Measurements from ENCODE around the gene AFAP1L2. TPM values are rescaled to one million over a fixed set of nuclear protein-coding genes. Genes with fewer than 3 reads are reported as not detected.
"Not testable (repeated sequence)": the region's sequence is repeated elsewhere in the genome, so short reads cannot be mapped to it uniquely, and the experiment has no call there.

Gene AFAP1L2
- total RNA-seq, 4 donors from 2014 or later = 20.5 to 29.5 (median 23.9) TPM

DNA sequence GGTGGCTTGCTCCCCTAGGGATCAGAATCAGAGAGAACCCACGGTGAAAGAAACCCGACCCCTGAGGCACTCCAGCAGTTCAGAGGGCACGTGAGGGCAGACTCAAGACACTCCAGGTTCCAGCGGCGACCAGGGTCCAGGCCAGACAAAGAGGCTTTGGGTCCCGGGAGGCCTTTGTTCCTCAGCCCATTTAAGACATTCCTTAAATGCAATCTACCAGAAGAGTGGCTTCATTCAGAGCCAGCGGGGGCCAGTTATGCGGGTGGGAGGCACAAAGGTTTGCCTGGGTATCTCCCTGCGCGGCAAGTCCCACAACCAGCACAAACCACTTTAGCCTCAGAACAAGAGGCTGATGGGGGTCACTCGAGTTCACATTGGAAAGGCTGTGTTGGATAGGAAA is 53.6 kb downstream of the AFAP1L2 start:
- Histone ChIP-seq H3K9me3 (no peaks in the 10 kb centered on the region), H3K27me3 (no peaks in the 10 kb centered on the region), H3K27ac (peak overlapping the region in 3 of 4 donors; percentile 55 to 66 (median 56)), H3K36me3 (no peaks in the 10 kb centered on the region), H3K4me3 (no peak overlapping the region), H3K4me1 (peaks cover 0 to 58% (median 0%) of the 10 kb centered on the region in 3 donors)
- TF ChIP-seq, protein P1, sequence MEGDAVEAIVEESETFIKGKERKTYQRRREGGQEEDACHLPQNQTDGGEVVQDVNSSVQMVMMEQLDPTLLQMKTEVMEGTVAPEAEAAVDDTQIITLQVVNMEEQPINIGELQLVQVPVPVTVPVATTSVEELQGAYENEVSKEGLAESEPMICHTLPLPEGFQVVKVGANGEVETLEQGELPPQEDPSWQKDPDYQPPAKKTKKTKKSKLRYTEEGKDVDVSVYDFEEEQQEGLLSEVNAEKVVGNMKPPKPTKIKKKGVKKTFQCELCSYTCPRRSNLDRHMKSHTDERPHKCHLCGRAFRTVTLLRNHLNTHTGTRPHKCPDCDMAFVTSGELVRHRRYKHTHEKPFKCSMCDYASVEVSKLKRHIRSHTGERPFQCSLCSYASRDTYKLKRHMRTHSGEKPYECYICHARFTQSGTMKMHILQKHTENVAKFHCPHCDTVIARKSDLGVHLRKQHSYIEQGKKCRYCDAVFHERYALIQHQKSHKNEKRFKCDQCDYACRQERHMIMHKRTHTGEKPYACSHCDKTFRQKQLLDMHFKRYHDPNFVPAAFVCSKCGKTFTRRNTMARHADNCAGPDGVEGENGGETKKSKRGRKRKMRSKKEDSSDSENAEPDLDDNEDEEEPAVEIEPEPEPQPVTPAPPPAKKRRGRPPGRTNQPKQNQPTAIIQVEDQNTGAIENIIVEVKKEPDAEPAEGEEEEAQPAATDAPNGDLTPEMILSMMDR (IDR thresholded peaks at IDR 0.05) = no peak
- 62 to 88% methylated on average over 1 to 11 of the region's 11 CpGs for WGBS, 2 donors (ENCODE audit: low coverage in 1 of 2)
- ATAC-seq = no peak

DNA sequence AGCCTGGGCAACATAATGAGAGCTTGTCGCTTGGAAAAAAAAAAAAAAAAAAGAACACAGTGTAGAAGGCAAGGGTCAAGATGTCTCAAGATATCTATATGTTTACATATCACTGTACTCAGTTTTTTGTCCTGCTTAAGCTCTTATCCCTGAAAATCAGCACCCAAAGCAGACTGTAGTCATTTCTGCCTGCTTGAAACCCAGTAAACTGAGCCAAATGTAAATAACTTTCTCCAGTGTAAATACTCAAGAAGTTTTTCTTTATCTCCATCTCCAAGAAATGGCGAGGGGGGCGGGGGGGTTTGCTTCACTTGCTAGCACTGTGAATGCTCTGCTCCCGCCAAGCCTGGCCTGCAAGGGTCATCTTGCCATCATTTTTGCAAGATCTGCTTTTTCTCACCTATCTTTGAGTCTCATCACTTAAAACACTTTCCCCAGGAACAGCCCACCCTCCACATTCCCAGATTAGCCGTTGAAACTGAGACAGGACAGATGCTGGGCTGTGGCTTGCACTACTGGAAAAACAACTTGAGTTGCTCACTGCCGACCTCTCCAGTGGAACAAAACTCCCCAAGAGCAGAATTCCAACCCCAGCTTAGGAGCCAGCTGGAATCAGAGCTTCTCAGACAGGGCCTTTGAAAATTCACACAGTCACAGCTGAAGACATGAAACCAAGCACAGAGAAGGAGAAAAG is 54.6 kb downstream of the AFAP1L2 start:
- Histone ChIP-seq H3K4me3 (no peak overlapping the region), H3K27me3 (no peaks in the 10 kb centered on the region), H3K27ac (peak overlapping the region in 3 of 4 donors; percentile 55 to 66 (median 56)), H3K36me3 (no peaks in the 10 kb centered on the region), H3K9me3 (no peaks in the 10 kb centered on the region), H3K4me1 (peaks cover 0 to 48% (median 0%) of the 10 kb centered on the region in 3 donors)
- TF ChIP-seq POLR2AphosphoS5 (IDR thresholded peaks at IDR 0.05) = no peak
- TF ChIP-seq, protein P1 (IDR thresholded peaks at IDR 0.05) = no peak
- no peak for TF ChIP-seq POLR2A (IDR thresholded peaks at IDR 0.05)
- no peak for TF ChIP-seq EP300 (IDR thresholded peaks at IDR 0.05)
- no peak for ATAC-seq
- 34 to 68% methylated on average over 4 of the region's 6 CpGs for WGBS, 2 donors (ENCODE audit: low coverage in 1 of 2)

DNA sequence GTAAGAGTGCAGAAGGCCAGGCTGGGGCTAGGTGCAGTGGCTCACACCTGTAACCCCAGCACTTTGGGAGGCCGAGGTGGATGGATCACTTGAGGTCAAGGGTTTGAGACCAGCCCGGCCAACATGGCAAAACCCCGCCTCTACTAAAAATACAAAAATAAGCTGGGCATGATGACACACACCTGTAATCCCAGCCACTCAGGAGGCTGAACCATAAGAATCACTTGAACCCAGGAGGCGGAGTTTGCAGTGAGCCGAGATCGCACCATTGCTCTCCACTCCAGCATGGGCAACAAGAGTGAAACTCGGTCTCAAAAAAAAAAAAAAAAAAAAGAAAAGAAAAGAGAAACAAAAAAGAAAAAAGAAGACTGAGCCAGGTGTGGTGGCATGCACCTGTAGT is 55.2 kb downstream of the AFAP1L2 start:
- not testable (repeated sequence) for ATAC-seq
- 90% methylated on average over 2 of the region's 7 CpGs; no CpG with 5 or more reads in 1 of the 2 donors for WGBS, 2 donors (ENCODE audit: low coverage in 1 of 2)

DNA sequence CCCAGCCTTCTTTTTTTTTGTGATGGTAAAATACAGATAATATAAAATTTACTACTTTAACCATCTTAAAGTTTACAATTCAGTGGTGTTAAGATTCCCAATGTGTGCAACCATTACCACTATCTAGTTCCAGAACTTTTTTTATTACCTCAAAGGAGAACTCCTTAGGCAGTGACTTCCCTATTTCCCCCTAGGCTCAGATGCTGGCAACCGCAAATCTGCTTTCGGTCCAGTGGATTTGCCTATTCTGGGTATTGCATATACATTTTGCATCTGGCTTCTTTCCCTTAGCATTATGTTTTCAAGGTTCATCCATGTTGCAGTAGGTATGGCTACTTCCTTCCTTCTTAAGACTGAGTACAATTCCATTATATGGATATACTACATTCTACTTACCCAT is 56.5 kb downstream of the AFAP1L2 start:
- H3K27ac ChIP-seq = no peak overlapping the region

More for the DNA sequence above, 55.2 kb downstream of the AFAP1L2 start:
- not testable (repeated sequence) for H3K27me3 ChIP-seq, H3K36me3 ChIP-seq, H3K9me3 ChIP-seq, H3K4me3 ChIP-seq
- Histone ChIP-seq H3K27ac (peak overlapping the region in 2 of 4 donors; percentile 55 to 66), H3K4me1 (peaks cover 0 to 53% (median 0%) of the 10 kb centered on the region in 3 donors)

DNA sequence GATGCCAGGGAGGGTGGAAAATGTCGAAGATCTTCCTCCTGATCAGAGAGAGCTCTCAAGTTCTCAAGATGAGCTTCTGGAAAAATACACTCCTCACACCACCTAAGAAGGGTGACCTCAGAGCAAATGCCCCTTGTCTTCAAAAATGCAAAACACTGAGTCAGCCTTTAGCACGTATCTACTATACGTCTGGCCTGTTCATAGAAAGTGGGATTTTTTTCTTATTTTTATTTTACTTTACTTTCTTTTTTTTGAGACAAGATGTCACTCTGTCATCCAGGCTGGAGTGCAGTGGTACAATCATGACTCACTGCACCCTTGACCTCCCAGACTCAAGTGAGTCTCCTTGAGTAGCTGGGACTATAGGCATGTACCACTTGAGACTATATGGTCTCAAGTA is 57.1 kb downstream of the AFAP1L2 start:
- no peak for ATAC-seq
- H3K27me3 ChIP-seq = no peaks in the 10 kb centered on the region
- no peaks in the 10 kb centered on the region for H3K36me3 ChIP-seq
- peaks cover 0 to 53% (median 0%) of the 10 kb centered on the region in 3 donors for H3K4me1 ChIP-seq
- H3K4me3 ChIP-seq = no peak overlapping the region
- peak overlapping the region in 2 of 4 donors; percentile 42 to 56 for H3K27ac ChIP-seq
- WGBS, 2 donors (ENCODE audit: low coverage in 1 of 2) = 83% methylated on average over 2 of the region's 3 CpGs
- no peaks in the 10 kb centered on the region for H3K9me3 ChIP-seq
- TF ChIP-seq, protein P1 (IDR thresholded peaks at IDR 0.05) = no peak
- no peak for TF ChIP-seq POLR2A (IDR thresholded peaks at IDR 0.05)
- TF ChIP-seq POLR2AphosphoS5 (IDR thresholded peaks at IDR 0.05) = no peak
- no peak for TF ChIP-seq EP300 (IDR thresholded peaks at IDR 0.05)

More for the DNA sequence above, 56.5 kb downstream of the AFAP1L2 start:
- Histone ChIP-seq H3K4me3 (no peak overlapping the region), H3K27me3 (no peaks in the 10 kb centered on the region), H3K4me1 (peaks cover 0 to 53% (median 0%) of the 10 kb centered on the region in 3 donors), H3K9me3 (no peaks in the 10 kb centered on the region), H3K36me3 (no peaks in the 10 kb centered on the region)
- no peak for TF ChIP-seq POLR2A (IDR thresholded peaks at IDR 0.05)
- TF ChIP-seq, protein P1 (IDR thresholded peaks at IDR 0.05) = no peak
- TF ChIP-seq EP300 (IDR thresholded peaks at IDR 0.05) = no peak
- TF ChIP-seq POLR2AphosphoS5 (IDR thresholded peaks at IDR 0.05) = no peak
- no peak for ATAC-seq
- 67 to 80% methylated on average over 1 to 2 of the region's 2 CpGs for WGBS, 2 donors (ENCODE audit: low coverage in 1 of 2)
